Stomach (tissue), 9 donors: ENCODE results near the gene ESRRG. TPM values are rescaled to one million over a fixed set of nuclear protein-coding genes. Genes with fewer than 3 reads are reported as not detected.
A peak's percentile ranks its signal among the peaks of the same experiment; 100 is the strongest.

Experiments
- DNase-seq, 2 donors: peaks; one replicate each; pipeline versions ENCODE4 v3.0.0 to v3.0.0-alpha.2; 2013 to 2019
- H3K27ac ChIP-seq, 5 donors: fragments of 200-600 bp in 4 of 5; sonication (generic) in 4 of 5; one replicate each; pipeline ENCODE4 v1.5.1; 2013 to 2019; ENCODE audit warnings: mild to moderate bottlenecking in 1 of 5, moderate library complexity in 1 of 5
- H3K27me3 ChIP-seq, 3 donors: fragments of 200-600 bp; sonication (generic); one replicate each; pipeline ENCODE4 v1.5.1; 2017 to 2019; ENCODE audit warnings: mixed run types in 1 of 3
- H3K36me3 ChIP-seq, 4 donors: fragments of 200-600 bp; sonication (generic); 1 replicate in 3 of 4; 2 replicates in 1 of 4; pipeline ENCODE4 v1.5.1; 2016 to 2019
- H3K4me1 ChIP-seq, 4 donors: fragments of 200-600 bp; sonication (generic); one replicate each; pipeline ENCODE4 v1.5.1; 2016 to 2019
- H3K4me3 ChIP-seq, 4 donors: fragments of 200-600 bp; sonication (generic) in 3 of 4; one replicate each; pipeline ENCODE4 v1.5.1; 2016 to 2019; ENCODE audit warnings: mild to moderate bottlenecking in 1 of 4
- H3K9me3 ChIP-seq, 4 donors: fragments of 200-600 bp; sonication (generic); one replicate each; pipeline ENCODE4 v1.5.1; 2016 to 2019
- EP300 ChIP-seq: sonication (generic); formaldehyde crosslinking; IDR thresholded peaks from one replicate; pipeline ENCODE4 v1.6.1; 2017; ENCODE audit warnings: antibody characterized with exemption
- POLR2A ChIP-seq, 4 donors: fragments of 450-650 bp; IDR thresholded peaks; one replicate each; pipeline ENCODE4 v1.6.1; 2016; ENCODE audit warnings: antibody characterized with exemption in 4 of 4, control low read depth in 2 of 4, mild to moderate bottlenecking in 1 of 4, moderate library complexity in 1 of 4
- POLR2AphosphoS5 ChIP-seq, 3 donors: sonication (generic); formaldehyde crosslinking; IDR thresholded peaks; one replicate each; pipeline ENCODE4 v1.6.1; 2016; ENCODE audit warnings: antibody characterized with exemption in 3 of 3
- WGBS, 5 donors: extraction: QIAGEN DNeasy Blood & Tissue Kit in 3 of 5; methylation state at CpG; one replicate each; pipeline versions ENCODE4 v1.1.5 to v1.1.7; 2013 to 2018; 5-methylcytosine and 5-hydroxymethylcytosine counted together
- intact Hi-C: fragments of 100-400 bp; cut with DNase I; formaldehyde crosslinking; loops from one replicate; pipeline ENCODE4 v1.15.1; 2023; ENCODE audit warnings: low total_unique reads
- polyA plus RNA-seq, 3 donors: library from polyadenylated mRNA; stranded (reverse); fragments of 200-250 nt; gene quantifications; one replicate each; pipeline ENCODE4 v1.2.3, GENCODE V29; 2013
- total RNA-seq, 5 donors: library from RNA; depleted of rRNA; stranded (reverse); fragments of >200 nt; gene quantifications; one replicate each; pipeline versions ENCODE4 v1.1.0 to v1.2.3, GENCODE V29; 2014 to 2016
- TF ChIP-seq, protein P1 (sequence below), 7 experiments: fragments of 450-650 bp in 4 of 7; fragments of 200-600 bp in 3 of 7; sonication (generic) in 3 of 7; IDR thresholded peaks; one replicate each; pipeline ENCODE4 v1.5.1; 2016 to 2019; ENCODE audit warnings: antibody characterized with exemption in 7 of 7, control low read depth in 2 of 7, mild to moderate bottlenecking in 1 of 7
- donor health status: healthy with polysubstance abuse.
- donor health status: Bipolar disorder and iron deficiency.
- donor health status: healthy.

Gene ESRRG
- total and polyA plus RNA-seq, 8 donors = 0.29 to 247 (median 34.2) TPM

DNA sequence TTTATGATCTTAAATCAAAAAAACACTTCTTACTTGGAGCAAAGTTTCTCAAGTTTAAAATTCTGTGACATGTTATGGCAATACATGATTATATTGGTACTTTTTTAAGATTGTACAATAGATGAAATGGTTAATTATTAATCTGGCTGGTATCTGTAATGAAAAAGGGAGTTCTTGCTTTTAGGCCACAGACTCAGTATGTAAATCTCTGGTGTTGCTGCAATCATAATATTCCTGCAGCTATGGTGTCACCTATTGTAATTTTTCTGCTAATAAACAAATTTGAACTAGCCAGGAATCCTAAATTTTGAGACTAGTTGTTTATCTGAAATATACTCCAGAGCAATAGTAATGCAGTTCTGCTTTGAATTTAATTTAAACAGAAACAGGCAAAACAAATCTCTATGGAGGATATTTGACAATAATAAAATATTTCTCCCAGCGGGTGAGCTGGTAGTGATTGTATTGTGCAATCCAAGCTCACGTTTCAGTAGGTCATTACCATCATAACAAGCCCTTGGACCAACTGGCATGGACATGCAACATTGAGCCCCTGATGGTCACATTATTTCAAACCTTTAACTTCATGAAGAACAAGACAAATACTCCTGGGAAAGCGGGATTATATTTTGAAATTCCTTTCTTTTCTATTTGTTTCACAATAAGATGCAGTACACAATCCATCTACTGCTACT, 222.8 kb downstream of the ESRRG start:
- Histone ChIP-seq H3K27ac (peak overlapping the region in 1 of 5 donors; percentile 35), H3K9me3 (no peaks in the 10 kb centered on the region), H3K27me3 (no peaks in the 10 kb centered on the region), H3K4me3 (no peak overlapping the region), H3K4me1 (no peaks in the 10 kb centered on the region), H3K36me3 (no peaks in the 10 kb centered on the region)
- TF ChIP-seq, protein P1, sequence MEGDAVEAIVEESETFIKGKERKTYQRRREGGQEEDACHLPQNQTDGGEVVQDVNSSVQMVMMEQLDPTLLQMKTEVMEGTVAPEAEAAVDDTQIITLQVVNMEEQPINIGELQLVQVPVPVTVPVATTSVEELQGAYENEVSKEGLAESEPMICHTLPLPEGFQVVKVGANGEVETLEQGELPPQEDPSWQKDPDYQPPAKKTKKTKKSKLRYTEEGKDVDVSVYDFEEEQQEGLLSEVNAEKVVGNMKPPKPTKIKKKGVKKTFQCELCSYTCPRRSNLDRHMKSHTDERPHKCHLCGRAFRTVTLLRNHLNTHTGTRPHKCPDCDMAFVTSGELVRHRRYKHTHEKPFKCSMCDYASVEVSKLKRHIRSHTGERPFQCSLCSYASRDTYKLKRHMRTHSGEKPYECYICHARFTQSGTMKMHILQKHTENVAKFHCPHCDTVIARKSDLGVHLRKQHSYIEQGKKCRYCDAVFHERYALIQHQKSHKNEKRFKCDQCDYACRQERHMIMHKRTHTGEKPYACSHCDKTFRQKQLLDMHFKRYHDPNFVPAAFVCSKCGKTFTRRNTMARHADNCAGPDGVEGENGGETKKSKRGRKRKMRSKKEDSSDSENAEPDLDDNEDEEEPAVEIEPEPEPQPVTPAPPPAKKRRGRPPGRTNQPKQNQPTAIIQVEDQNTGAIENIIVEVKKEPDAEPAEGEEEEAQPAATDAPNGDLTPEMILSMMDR (IDR thresholded peaks at IDR 0.05) = no peak
- TF ChIP-seq POLR2AphosphoS5 (IDR thresholded peaks at IDR 0.05) (no peak), EP300 (no peak), POLR2A (IDR thresholded peaks at IDR 0.05) (no peak)
- WGBS, 5 donors = 51 to 65% (median 54%) methylated on average over 3 of the region's 3 CpGs
- no peak for DNase-seq
- intact Hi-C loops = no loop called here

DNA sequence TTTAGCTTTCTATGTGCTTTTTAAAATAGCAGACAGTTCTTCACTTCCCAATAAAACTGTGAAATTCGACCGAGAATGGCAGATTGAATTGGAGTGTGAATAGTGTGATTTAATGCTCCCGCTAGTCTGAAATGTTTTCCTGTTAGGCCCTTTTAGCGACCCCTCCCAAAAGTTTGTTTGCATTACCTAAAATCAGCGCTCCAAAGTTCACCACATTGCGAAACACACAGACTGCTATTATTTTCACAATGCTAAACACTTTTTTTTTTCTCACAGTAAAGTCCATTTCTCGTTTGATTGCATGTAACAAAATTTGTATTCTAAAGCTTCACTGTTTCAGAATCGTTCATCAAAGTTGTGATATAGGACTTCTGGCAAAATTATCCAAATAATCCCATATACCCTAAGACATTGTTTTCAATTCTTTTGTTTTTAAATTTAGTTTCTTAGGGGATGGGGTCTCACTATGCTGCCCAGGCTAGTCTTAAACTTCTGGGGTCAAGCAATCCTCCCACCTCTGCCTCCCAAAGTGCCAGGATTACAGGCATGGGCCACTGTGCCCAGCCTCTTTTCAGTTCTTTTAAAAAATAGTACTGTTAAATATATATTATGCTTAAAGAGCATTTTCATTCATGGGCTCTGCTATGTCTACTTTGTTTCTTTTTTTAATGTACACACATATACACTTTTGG, 223.5 kb downstream of the ESRRG start:
- no peaks in the 10 kb centered on the region for H3K36me3 ChIP-seq
- intact Hi-C loops = no loop called here
- no peaks in the 10 kb centered on the region for H3K4me1 ChIP-seq
- 18 to 39% (median 30%) methylated on average over 8 of the region's 8 CpGs for WGBS, 5 donors
- H3K27me3 ChIP-seq = no peaks in the 10 kb centered on the region
- TF ChIP-seq POLR2A (IDR thresholded peaks at IDR 0.05) = no peak
- TF ChIP-seq, protein P1 (IDR thresholded peaks at IDR 0.05) = no peak
- no peak for TF ChIP-seq EP300
- TF ChIP-seq POLR2AphosphoS5 (IDR thresholded peaks at IDR 0.05) = no peak
- peak in 1 of 2 donors; percentile 54 for DNase-seq
- H3K9me3 ChIP-seq = no peaks in the 10 kb centered on the region
- H3K4me3 ChIP-seq = no peak overlapping the region
- H3K27ac ChIP-seq = peak overlapping the region in 1 of 5 donors; percentile 35

DNA sequence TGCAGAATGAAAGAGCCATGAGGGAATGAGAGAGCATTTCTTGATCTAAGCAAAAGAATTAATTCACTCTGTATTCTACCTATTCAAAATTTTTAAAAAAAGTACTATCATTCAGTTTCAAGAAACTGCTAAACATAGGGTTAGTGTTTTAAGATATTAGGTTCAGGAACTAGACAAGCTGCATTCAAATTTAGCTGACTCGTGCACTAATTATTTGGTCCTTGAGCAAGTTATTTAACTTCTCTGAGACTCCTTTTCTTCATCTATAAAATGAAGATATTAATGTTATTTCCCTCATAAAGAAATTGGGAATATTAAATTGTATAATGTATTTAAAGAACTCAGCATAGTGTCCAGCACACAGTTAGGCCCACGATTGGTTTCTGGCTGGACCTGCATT, 225.0 kb downstream of the ESRRG start:
- WGBS, 5 donors = 85 to 94% (median 89%) methylated on average over 2 of the region's 2 CpGs
- H3K4me3 ChIP-seq = no peak overlapping the region
- intact Hi-C loops = no loop called here
- no peak overlapping the region for H3K27ac ChIP-seq
- no peak for DNase-seq
- H3K27me3 ChIP-seq = no peaks in the 10 kb centered on the region
- no peaks in the 10 kb centered on the region for H3K36me3 ChIP-seq
- H3K4me1 ChIP-seq = no peaks in the 10 kb centered on the region
- TF ChIP-seq, protein P1 (IDR thresholded peaks at IDR 0.05) = no peak
- TF ChIP-seq POLR2AphosphoS5 (IDR thresholded peaks at IDR 0.05) (no peak), POLR2A (IDR thresholded peaks at IDR 0.05) (no peak), EP300 (no peak)
- H3K9me3 ChIP-seq = no peaks in the 10 kb centered on the region

DNA sequence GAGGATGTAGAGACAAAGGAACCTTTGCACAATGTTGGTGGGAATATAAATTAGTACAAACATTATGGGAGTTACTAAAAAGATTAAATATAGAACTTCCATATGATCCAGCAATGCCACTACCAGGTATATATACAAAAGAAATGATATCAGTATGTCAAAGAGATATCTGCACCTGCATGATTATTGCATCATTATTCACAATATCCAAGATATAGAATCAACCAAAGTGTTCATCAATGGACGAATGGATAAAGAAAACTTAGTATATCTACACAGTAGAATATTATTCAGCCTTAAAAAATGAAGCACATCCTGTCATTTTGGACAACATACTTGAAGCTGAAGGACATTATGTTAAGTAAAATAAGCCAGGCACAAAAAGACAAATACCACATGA, 238.2 kb downstream of the ESRRG start:
- H3K9me3 ChIP-seq = no peaks in the 10 kb centered on the region
- TF ChIP-seq POLR2AphosphoS5 (IDR thresholded peaks at IDR 0.05) (no peak), POLR2A (IDR thresholded peaks at IDR 0.05) (no peak), EP300 (no peak)
- TF ChIP-seq, protein P1 (IDR thresholded peaks at IDR 0.05) = no peak
- no peak overlapping the region for H3K4me3 ChIP-seq
- H3K27ac ChIP-seq = no peak overlapping the region
- 74 to 94% (median 84%) methylated on average over 1 of the region's 1 CpG for WGBS, 5 donors
- DNase-seq = no peak
- no peaks in the 10 kb centered on the region for H3K4me1 ChIP-seq
- intact Hi-C loops = no loop called here
- H3K27me3 ChIP-seq = no peaks in the 10 kb centered on the region
- no peaks in the 10 kb centered on the region for H3K36me3 ChIP-seq
